HG03442 (cell line): ENCODE data around the gene CCDC154.

Source experiments
- ATAC-seq: cut with Tn5 transposase; IDR thresholded peaks from one replicate; pipeline ENCODE4 v1.9.1; 2021; ENCODE audit warnings: mild to moderate bottlenecking, moderate library complexity; ENCODE audit not compliant: unreplicated experiment

Gene CCDC154

DNA sequence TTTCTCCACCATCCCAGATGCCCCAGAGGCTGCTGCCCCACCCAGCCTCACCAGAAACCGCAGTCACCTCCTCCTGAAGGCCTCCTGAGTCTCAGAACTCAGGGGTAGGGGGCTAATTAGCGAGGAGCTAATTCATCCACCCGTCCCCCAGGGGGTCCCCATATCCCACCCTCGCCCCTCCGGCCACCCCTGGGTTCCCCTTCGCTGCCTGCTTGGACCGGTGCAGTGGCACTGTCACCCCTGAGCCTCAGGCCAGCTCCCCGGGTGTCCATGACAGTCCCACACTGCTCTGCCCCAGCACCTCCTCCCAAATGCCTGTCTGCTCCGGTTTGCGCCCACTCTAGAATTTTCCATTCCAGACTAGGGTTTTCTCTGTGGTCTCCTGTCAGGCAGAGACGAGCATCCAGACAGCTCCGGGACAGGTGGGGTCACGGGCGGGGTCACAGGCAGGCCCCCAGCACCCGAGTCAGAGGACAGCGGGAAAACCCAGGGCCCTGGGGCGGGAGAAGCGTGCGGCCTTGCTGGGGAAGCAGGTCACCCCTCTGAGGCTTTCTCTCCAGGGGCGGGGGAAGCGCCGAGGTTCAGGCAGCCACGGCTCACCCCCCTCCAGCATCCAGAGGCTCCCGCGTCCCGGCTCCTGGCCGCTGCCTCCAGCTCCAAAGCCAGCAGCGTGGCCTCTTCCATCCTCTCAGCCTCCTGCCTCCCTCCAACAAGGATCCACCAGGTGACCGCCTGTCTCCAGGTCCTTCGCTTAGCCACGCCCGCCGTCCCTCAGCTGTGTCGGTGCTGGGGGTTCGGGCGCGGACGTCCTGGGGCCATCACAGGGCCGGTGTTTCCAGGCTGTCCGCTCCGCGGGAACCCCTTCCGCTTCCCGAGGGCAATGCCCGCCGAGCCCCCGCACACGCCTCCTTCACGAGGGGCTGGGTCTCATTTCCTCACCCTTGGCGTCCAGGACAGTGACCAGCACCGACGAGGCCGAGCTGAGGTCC lies 16.6 kb downstream of the CCDC154 start:
- no peak for ATAC-seq

DNA sequence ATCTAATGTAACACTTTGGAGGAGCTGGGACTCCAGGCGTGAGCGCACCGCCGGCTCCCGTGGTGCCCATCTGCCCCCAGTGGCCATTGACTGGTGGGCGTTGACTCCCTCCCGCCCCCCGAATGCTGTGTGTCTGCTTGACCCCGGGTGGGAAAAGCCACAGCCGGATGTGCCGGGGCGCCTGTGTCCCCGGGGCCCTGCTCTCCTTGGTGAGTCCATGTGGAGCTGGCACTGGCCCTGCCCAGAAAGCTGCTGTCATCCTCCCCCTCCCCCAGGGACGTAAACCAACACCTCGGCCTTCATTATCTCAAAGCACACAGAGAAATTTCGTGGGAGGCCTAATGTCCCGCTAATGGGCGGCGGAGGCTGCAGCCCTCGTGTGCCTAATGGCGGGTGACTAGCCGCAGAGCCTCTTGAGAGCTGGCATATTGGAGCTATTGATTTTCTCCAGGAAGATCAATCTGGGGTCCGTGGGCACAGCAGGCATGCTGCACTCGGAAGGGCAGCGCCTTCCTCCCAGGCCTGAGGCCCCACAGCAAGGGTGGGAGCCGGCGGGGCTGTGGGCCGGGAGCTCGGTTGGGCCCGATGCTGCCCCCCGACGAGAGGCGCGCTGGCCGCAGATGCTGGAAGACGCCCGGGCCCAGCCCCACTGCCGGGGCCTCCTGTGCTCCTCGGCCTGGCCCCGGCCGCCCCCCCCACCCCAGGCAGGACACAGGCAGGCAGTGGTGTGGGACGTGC lies 17.5 kb downstream of the CCDC154 start:
- ATAC-seq: no peak

DNA sequence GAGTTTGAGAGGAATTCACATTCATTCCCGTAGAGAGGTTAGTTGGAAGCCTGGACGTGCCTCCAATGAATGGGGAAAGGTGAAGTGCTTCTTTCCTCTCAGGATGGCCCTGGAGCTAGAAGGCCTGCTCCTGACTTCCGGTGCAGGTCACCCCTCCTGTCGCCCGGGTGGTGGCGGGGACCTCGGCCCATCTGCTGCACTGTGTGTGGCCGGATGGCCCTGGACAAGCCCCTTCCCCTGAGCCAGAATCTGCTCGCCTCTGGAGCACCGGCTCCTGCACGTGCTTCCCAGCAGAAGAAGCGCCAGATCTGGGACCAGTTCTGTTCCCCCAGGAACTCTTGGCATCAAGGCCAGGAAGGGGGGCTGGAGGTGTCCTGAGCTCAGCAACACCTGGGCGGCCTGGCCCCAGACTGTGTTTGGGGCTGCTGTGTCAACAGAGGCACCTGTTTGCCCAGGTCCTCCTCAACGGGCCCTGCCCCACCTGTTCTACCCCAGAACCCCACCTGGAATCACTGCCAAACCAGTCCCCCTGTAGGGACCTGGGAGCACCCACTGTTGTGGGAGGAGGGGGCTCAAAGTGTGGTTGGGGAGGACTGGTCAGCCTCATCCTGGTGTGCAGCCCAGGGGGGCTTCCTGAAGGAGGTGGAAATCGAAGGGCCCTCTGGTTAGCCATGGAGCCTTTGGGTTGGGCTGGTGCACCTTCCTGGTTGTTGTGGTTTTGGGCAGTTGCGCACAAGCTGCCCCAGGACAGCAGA lies 18.6 kb downstream of the CCDC154 start:
- ATAC-seq: no peak

DNA sequence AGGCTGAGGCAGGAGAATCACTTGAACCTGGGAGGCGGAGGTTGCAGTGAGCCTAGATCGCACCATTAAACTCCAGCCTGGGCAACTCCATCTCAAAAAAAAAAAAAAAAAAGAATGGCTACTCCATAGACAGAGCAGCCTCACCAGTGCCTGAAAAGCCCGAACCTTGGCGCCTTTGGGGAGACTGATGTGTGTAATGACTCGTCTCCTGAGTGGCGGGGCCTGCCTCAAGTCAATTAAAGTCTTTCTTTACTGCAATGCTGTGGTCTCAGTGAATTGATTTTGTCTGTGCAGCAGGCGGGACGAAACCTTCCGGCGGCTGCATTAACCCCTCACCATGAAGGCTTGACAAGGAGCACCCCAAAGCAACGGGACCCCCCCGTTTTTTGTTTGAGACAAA lies 20.3 kb downstream of the CCDC154 start:
- no peak for ATAC-seq

DNA sequence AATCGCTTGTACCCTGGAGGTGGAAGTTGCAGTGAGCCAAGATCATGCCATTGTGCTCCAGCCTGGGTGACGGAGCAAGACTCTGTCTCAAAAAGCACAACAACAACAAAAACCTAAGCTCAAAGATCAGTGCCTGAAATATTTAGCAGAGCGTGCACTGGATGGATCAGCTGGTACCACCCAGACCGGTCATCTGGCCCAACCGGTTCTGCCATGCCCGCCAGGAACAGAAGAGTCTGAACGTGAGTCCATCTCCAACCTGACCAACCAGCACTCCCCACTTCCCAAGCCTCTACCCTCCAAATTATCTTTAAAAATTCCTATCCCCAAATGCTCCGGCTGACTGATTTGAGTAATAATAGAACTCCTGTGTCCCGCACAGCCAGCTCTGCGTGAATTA lies 22.3 kb downstream of the CCDC154 start:
- ATAC-seq: no peak

DNA sequence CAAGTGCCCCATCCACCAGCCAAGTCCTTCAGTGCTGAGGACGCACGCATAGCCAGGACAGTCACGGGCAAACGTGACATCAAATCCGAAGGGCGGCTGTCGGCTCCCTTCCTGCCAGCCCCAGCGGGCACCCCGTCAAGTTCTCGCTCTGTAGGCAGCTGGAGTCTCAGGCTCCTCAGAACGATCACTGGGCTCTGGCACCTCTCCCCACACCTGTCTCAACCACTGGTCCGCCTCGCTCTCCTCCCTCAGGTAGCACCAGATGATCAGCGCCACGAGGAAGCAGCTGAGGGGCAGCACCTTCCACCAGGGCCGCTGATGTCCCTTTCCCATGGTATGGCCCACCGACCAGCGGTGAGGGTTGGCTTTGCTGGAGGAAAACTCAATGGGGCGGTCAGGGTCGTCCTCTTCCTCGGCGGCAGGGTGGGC lies 24.2 kb downstream of the CCDC154 start:
- peak; percentile 11 for ATAC-seq

DNA sequence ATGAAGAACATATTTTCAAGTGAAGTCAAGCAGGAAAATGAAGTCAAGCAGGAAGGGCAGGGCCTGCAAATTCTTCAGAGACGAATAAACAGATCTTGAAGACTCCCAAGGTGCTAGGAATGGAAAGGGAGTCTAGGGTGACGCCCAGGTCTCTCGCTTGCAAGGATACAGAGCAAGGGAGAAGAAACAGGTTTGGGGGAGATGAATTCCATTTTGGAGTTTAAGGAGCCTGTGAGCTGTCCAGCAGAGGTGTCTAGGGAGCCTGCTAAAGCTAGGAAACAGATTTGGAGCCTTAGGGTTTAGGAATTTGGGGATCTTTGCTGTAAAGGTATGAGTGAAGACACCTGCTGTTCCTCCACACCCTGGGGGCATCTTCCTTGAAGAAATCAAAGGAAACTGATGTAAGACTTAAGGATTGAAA lies 27.8 kb downstream of the CCDC154 start:
- no peak for ATAC-seq

DNA sequence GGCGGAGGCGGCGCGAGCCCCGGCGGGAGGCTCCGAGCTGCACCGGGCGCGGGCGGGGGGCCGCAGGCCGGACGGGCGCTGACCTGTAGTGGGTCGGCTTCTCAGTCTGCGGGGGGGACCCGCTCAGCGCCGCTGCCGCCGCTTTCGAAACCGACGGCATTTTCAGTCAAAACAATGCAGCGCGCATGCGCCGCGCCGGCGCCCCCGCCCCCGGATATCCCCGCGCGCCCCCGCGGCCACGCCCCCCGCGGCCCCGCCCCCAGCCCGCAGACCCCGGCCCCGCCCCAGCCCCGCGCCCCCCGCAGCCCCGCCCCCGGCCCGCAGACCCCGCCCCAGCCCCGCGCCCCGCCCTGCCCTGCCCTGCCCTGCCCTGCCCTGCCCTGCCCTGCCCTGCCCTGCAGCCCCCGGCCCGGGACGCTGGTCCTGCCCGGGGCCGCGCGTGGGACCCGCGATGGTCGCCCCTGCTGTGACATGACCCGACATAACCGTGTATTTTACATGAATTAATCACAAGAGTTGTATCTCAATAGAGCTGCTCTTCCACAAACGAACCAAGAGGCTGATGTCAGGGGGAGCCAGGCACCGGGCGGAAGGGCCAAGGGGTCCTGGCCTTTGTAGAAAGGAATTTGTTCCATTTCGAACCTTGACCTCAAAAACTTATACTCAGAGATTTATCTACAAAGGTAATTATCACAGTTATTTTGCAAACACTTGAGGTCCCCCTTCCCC lies 29.7 kb downstream of the CCDC154 start, which contains the start of gene UNKL:
TSS of gene UNKL (minus strand) at position 173 of the 729 bp plus-strand sequence. CDS start at position 160, 13 bp downstream.
- ATAC-seq: peak; percentile 60

DNA sequence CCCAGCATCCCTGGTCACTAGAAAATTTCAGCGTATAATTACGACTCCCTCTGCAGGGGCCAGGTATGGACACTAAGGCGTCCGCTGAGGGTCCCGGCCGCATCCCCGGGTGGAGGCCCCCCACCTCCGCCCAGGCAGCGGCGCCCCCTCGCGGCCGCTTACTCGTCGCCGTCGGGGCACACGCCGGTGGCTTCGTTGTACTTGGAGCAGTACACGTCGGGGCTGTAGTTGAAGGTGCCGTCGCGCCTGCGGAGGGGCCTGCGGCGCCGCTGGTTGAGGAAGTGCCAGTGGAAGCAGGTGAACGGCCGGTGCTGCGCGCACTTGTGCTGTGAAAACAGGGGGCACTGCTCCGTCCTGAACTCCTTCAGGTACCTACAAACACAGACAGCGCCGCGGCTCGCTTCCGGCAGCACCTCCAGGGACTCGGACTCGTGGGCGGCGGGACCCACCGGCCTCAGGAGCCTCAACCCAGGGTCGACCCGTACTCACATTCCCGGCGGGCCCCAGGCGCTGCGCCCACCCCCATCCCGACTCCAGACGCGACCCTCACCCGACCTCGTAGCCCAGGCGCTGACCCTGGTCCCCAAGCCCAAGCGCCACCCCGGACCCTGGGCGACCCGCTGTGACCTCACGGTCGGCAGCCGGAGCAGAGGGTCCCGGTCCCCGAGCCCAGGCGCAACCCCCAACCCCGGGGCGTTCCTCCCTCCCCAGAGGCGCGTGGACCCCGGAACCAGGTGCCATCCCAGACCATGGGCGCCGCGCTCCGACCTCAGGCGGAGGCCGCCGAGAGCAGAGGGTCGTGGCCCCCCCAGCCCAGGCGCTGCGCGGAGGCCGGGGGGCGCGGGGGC lies 30.4 kb downstream of the CCDC154 start:
- ATAC-seq: peak; percentile 46

DNA sequence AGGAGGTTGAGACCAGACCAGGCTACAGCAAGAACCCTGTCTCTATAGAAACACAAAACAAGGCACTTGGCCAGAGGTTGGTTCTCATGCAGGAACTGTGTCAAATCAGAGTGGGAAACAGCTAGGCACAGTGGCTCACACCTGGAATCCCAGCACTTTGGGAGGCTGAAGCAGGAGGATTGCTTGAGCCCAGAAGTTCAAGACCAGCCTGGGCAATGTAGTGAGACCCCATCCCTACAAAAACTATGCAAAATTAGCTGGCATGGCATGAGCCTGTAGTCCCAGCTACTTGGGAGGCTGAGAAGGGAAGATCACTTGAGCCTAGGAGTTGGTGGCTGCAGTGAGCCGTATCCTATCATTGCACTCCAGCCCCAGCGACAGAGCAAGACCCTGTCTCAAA lies 31.5 kb downstream of the CCDC154 start:
- no peak for ATAC-seq

DNA sequence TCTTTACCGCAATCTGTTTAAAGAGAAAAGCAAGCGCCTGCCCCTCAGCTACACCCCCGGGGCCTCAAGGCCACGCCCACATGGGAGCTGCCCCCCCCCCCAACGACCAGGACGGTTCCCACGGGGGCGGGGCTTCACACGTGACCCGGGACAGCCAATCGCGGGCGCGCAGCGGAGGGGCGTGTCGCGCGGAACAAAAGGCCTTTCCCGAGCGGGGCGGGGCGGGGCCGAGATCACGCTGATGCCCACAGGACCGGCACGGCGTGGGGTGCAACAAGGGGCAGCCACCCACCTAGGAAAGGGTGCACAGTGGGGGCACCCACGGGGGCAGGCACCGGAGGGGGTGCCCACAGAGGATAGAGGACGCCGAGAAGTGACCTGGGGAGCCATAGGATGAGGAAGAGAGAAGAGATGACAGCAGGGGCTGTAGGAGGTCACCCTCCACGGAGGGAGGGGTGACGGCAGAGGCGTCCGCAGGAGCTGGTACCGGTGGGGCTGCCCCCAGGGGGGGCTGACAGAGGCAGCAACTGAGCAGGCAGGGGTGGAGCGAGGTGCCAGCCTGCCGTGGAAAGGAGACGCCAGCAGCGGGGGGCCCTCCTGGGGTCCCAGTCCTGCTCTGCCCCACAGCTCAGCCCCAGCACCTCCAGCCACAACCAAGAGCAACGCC lies 36.1 kb downstream of the CCDC154 start:
- ATAC-seq: peak; percentile 79

DNA sequence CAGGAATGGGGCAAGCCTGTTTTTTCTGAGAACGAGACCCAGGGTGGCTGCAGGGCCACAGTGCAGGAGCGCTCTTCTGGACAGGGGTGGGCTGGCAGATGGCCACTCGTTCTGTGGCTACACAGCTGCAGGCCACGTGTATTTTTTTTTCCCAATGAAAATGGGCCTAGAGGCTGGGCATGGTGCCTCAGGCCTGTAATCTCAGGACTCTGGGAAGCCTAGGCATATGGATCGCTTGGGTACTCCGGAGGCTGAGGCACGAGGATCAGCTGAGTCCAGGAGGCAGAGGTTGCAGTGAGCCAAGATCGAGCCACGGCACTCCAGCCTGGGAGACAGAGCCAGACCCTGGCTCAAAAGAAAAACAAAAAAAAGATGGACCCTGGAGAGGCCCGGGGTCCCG lies 36.6 kb downstream of the CCDC154 start:
- peak; percentile 9 for ATAC-seq

DNA sequence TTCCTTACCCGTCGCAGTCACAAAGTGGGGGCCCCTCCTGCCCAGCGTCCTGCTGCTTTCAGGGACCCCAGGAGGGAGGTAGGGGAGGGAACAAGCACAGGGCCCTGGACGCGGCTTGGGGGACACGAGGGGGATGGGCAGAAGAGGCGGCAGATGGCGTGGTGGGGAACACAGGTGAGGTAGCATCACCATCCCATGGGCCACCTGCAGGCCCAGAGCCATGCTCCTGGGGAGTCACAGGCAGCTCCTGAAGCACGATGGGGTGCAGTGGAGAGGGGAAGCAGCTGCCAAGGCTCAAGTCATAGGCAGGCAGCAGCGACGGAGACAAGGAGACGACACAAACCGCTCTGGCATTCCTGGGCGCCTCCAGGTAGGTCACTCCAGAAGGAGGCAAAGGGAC lies 40.6 kb downstream of the CCDC154 start:
- no peak for ATAC-seq

DNA sequence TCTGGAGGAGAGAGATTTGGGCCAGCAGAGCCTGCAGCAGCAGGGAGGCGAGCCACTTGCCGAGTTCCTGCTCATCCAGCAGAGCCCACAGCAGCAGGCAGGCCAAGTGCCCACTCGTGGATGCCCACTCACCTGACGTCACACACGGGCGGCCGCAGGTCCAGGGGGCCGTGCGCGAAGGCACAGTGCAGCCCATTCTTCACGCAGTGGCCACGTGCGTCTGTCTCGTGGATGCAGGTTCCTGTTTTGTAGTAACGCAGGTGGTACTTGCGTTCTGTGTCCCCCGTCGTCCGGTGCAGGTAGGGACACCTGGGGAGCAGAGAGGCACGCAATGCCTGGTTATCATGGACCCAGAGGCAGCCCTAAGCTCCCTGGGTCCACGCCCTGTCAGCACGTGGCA lies 41.3 kb downstream of the CCDC154 start:
- no peak for ATAC-seq

DNA sequence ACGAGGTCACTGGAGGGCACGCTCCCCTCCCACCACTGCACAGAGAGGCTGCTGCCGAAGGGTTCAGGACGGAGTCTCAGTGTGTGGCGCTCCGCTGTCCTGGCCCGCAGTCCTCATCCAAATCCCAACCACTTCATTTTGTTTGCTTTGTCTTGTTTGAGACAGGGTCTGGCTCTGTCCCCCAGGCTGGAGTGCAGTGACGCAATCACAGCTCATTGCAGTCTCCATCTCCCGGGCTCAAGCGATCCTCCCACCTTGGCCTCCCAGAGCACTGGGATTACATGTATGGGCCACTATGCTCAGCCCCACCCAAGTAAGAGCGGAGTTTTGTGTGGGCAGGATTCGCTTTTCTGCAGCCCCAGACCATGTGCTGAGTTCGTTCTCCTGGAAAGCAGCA lies 42.6 kb downstream of the CCDC154 start:
- ATAC-seq: no peak

DNA sequence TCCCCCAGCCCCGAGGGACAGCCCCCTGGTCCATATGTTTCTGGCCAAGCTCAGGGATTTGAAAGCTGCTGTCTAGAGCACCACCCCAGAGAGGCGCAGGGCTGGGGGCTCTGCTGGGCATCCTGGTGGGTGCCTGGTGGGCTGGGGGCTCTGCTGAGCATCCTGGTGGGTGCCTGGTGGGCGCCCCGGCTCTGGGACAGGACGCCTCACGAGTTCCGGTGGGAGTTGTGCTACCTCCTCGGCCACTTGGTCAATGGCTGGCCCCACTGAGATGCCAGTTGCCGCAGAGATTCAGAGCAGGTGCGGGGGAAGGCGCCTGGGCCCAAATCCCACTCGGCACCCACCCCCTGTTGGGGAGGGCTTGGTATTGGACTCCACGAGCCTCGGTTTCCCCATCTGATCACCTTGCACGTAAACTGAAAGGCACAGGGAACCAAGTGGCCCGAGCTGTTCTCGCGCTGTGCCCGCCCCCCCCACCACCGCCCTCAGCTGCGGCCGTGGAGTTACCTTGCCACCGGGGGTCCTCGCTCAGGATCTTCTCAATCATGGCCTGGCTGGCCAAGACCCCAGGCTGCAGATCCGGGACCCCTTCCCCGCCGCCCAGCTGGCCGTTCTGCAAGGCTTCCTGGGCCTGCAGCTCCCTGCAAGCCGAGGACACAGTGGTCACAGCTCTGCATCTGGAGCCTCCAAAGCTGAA lies 43.1 kb downstream of the CCDC154 start:
- ATAC-seq: no peak

DNA sequence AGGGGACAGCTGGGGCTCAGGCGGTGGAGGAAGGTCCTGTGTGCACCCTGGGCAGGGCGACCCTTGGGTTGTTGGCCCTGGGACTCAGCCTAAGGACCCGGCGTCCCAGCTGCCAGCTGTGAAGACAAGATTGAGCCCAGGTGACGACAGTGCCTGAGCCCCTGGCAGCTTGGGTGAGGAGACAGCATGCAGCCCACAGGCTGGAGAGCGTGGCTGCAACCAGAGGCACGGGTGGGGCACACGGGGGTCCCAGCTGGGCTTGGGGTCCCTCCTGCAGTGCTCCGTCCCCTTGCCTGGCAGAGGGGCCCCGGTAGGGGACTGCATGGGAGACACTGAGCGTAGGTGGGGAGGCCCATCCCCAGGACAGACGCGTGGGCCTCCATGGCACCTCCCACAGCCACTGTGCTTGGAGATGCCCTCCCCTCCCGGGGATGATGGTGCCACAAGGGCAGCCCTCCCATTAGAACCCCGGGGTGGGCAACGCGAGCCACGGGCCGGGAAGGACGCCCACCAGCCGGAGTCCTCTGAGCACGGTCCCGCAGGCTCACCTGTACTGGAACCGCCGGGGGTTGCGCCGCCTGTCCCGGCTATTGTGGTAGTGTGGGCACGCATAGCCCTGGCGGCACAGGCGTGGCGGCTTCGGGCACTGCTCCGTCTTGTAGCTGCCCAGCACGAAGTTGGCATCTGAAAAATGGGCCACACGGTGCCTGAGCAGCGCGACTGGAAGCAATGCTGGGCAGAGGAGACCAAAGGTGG lies 45.4 kb downstream of the CCDC154 start:
- no peak for ATAC-seq

DNA sequence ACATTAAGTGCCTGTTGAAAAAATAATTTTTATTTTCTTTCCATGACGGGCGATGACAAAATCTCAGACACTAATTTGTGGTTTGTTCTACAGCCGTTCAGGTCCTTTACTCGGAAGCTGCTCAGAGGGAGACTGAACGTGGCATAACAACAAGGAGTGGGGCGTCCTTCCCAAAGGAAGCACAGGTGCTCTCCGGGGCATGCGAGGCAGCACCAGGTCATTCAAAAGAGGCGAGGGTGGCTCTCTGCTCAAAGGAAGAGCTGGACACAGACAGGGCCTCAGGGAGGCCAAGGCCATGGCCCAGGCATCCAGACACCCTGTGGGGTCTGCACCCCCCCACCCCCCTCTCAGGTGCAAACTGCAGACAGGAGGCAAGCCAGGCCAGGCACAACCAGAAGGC lies 46.0 kb downstream of the CCDC154 start:
- no peak for ATAC-seq
